ENCODE data around the gene QRFP.

Gene QRFP

GRCh38 chr9:130933114-130934046 lies 36.8 kb upstream of the QRFP start:
- DNase-seq, result no peak

GRCh38 chr9:130932255-130933079 lies 35.9 kb upstream of the QRFP start:
- no peak for DNase-seq

GRCh38 chr9:130931508-130932254 lies 35.1 kb upstream of the QRFP start:
- DNase-seq, result no peak

- DNase-seq, result no peak
Measured at GRCh38 chr9:130930804-130931349, 34.3 kb upstream of the QRFP start.

GRCh38 chr9:130930132-130930803 lies 33.7 kb upstream of the QRFP start:
- no peak for DNase-seq

GRCh38 chr9:130929571-130930038 lies 33.0 kb upstream of the QRFP start:
- no peak for DNase-seq

- no peak for DNase-seq
Measured at GRCh38 chr9:130927995-130928900, 31.6 kb upstream of the QRFP start.

GRCh38 chr9:130927338-130927737 lies 30.7 kb upstream of the QRFP start:
- no peak for DNase-seq

GRCh38 chr9:130925050-130925678 lies 28.6 kb upstream of the QRFP start:
- DNase-seq, result no peak

- DNase-seq, result no peak
Measured at GRCh38 chr9:130924448-130924788, 27.8 kb upstream of the QRFP start.

GRCh38 chr9:130923611-130924447 lies 27.2 kb upstream of the QRFP start:
- no peak for DNase-seq

- no peak for DNase-seq
Measured at GRCh38 chr9:130922893-130923610, 26.4 kb upstream of the QRFP start.

- no peak for DNase-seq
Measured at GRCh38 chr9:130921989-130922892, 25.6 kb upstream of the QRFP start.

GRCh38 chr9:130921300-130921988 lies 24.8 kb upstream of the QRFP start:
- DNase-seq, result no peak

GRCh38 chr9:130920762-130921299 lies 24.2 kb upstream of the QRFP start:
- DNase-seq, result no peak

GRCh38 chr9:130920233-130920632 lies 23.6 kb upstream of the QRFP start:
- no peak for DNase-seq
